SW480 (cell line): ENCODE data around the gene IGSF9B.
"Not testable (repeated sequence)": the region's sequence is repeated elsewhere in the genome, so short reads cannot be mapped to it uniquely, and the experiment has no call there.

Experiments used
- DNase-seq: peaks from one replicate; pipeline ENCODE4 v3.0.0-alpha.2; 2016; ENCODE audit warnings: low spot score

The IGSF9B gene

GRCh38 chr11:133956650-133957633 lies at the start of gene IGSF9B:
TSS of gene IGSF9B (minus strand) at chr11:133956968. CDS start at chr11:133956754, 214 bp downstream.
- DNase-seq, result peak; percentile 88

DNA sequence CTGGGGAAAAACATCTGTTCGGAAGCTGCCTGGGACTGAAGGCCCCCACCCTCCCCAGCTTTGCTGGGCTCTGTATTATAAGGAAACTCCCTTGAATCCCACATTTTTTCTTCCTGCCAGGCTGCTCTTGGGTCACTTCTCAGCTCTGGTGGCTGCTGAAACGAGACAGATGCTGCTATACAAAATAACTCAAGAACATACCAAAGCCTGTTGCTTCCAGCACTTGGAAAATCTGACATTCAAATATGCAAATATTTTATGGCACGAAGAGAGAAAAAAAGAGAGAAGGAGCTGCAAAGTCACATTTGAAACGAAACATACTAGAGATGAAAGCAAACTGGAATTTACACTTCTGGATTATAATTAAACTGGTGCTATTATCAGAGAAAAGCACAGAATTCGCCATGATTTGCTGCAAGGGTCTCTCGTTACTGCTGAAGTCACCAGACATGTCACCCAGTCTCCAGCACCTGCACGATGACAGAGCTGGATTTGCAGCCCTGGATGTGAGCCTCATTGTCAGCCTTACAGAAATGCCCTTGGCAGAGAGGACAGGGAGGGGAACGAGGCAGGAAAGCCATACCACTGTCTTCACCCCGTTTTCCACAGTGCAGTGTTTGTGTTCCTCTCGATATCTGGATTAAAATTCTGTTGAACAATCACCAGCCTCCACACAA lies 47.9 kb upstream of the IGSF9B start:
- DNase-seq, result no peak

- DNase-seq, result no peak
Observed at GRCh38 chr11:134003792-134004495, 47.2 kb upstream of the IGSF9B start.

- not testable (repeated sequence) for DNase-seq
Observed at GRCh38 chr11:134002819-134003218, 46.1 kb upstream of the IGSF9B start.

GRCh38 chr11:134002338-134002737 lies 45.6 kb upstream of the IGSF9B start:
- not testable (repeated sequence) for DNase-seq

- DNase-seq, result no peak
Observed at GRCh38 chr11:134001596-134001995, 44.8 kb upstream of the IGSF9B start.

DNA sequence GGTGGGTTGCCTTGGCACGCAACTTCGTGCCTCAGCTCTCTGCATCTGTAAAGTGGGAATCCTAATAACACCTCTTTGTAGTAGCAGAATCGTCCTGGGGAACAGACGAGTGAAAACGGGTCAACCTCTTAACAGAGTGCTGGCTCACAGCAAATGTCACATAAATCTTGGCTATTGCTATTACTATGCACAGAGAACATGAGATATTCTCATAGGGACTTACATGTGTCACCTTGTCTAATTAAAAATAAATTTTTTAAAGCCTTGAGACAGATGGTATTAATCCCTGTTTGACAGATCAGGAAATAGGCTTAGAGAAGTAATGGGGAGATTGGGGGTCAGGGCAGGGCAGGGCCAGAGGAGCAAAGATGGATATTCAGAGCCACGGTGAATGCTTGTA lies 44.3 kb upstream of the IGSF9B start:
- no peak for DNase-seq

DNA sequence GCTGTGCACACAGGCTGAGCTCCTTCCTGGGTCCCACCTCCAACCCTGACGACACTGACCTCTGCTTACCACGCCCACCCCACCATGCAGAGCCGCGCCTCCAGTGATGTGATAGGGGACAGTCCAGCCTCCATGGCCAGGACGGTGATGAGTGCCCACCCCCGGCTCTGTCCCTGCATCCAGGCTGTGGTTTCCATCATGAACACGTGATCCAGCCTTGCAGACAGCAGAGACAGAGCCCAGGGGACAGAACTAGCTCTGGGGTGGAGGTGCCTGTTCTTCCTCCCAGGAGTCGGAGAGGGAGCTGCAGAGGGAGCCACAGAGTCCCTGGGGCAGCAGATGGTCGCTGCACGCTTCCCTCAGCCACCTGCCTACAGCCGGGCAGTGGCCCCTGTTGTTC lies 42.6 kb upstream of the IGSF9B start:
- DNase-seq, result no peak

DNA sequence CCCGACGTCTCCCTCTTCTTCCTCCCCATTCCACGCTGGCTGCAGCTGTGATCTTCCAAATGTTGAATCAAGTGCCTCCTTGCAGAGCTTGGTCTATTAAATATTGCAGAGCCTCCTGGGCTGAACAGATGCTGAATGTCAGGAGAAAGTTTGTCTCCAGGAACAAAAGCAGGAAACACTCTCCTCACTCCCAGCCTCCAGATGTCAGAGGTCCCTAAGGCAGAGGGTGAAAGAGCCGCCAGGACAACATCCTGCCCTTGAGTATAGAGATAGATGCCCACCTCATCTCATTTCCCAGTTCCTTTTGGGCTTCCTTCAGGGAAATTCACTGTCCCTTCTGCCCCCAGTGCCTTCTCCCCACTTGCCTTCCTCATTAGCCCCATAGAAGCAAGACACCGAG lies 40.8 kb upstream of the IGSF9B start:
- DNase-seq, result no peak

DNA sequence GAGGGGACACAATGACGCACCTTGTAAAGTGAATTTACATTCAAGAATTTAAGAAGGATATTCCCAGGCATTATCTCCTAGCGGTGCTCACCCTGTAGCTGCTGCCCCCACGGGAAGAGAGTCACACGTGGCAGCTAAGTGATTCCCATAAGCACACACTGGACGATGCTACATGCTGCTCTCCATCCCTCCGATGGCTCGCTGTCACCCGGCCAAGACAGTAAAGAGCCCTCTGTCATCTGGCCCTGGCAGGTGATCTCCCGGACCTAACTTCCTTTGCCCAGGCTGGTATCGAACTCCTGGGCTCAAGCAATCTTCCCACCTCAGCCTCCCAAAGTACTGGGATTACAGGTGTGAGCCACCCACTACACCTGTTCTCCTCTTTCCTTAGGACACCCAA lies 39.9 kb upstream of the IGSF9B start:
- DNase-seq, result no peak

- DNase-seq, result peak; percentile 36
Observed at GRCh38 chr11:133995066-133995465, 38.3 kb upstream of the IGSF9B start.

GRCh38 chr11:133993921-133994320 lies 37.2 kb upstream of the IGSF9B start:
- DNase-seq, result no peak

DNA sequence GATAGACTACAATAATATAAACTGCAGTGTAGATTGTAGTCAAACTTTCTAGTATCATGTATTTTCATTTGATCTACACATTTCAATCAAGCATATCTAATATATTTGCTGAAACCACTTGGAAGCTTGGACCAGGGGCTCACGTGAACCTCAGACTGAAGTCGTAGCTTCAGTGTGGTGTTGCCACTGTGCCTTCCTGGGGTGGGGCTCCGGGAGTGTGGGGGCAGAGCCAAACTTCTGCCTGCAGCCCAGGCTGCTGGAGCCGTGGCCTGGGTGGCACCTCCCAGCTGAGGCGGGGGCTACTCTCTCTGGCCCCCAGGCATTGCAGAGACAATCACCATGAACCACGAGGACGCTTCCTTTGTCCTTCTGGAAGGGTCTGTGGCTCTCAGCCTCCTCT lies 36.3 kb upstream of the IGSF9B start:
- DNase-seq, result no peak

GRCh38 chr11:133992121-133992520 lies 35.4 kb upstream of the IGSF9B start:
- no peak for DNase-seq

GRCh38 chr11:133991101-133991500 lies 34.3 kb upstream of the IGSF9B start:
- DNase-seq, result no peak

- no peak for DNase-seq
Observed at GRCh38 chr11:133990501-133990900, 33.7 kb upstream of the IGSF9B start.

- no peak for DNase-seq
Observed at GRCh38 chr11:133988686-133989410, 32.1 kb upstream of the IGSF9B start.

- no peak for DNase-seq
Observed at GRCh38 chr11:133987171-133987570, 30.4 kb upstream of the IGSF9B start.

DNA sequence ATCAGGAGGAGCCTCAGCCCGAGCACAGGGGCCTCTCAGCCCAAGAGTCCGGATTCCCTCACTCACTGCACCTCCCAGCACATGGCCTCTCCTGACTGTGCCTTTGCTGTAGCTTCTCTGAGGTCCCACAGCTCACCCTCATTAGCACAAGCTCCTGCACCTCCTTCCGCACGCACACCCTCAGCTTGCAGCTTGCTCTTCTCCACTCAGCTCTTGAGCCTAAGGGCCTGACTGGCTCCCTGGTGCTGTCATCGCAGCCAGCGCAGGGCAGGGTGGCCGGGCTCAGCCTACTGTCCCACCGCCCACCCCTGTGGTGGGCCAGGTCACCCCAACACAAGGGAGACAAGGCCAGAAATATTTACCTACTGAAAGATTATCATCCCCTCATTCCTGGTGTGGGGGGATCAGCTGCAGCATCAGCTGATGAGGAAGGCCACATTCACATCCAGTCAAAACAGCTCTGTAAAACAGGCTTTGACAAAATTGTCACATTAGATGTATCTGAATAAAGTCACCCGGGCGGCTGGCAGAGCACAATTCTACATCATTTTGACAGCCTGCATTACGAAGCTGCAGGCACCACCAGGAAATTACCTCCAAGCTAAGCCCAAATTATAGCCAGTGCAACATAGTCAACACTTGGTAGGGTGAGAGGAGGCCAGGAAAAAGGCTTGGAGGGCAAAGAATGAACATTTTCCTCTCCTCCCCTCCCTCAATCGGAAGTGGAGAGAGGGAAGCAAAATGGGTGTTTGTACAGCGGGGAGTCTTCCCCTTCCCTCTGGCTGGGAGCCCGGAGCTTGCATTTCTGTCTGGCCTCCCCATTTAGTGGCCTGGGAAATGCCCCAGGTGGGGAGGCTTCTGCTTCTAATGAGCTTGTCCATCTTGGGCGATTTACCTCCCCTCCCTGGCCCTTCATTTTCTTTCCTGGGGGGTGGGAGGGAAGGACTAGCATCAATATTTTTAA lies 29.5 kb upstream of the IGSF9B start:
- no peak for DNase-seq

DNA sequence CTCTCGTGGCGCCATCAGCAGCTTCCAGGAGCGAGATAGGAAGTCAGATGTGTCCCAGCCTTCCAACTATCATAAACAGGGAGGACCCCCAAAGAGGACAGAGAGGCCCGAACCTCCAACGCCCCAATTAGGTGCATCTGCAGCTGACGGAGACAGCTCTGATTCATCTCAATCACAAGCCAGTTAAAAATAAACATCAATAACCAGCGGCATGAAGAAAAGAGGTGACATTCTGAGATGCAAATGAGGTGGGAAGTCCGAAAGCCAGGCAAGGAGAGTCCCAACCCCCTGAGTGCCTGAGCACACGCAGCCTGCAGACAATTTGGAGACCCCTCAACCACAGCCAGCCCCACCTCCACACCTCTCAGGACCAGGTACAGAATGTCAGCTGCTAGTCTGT lies 28.1 kb upstream of the IGSF9B start:
- no peak for DNase-seq
